Stimulated activated naive CD8-positive, alpha-beta T cell treated with anti-CD3 and anti-CD28 coated beads, Interleukin-15, Interleukin-2, amounts not matched to agents 100 U/mL and 50 U/mL, for 24 hours (primary cell): ENCODE data around the gene SEC22A.

ENCODE experiments used
- ATAC-seq: fragments of 150-1000 bp; cut with Tn5 transposase; one replicate; pipeline ENCODE4 v1.10.0; 2021
- DNase-seq: peaks from one replicate; pipeline ENCODE4 v3.0.0; 2021

SEC22A gene

DNA sequence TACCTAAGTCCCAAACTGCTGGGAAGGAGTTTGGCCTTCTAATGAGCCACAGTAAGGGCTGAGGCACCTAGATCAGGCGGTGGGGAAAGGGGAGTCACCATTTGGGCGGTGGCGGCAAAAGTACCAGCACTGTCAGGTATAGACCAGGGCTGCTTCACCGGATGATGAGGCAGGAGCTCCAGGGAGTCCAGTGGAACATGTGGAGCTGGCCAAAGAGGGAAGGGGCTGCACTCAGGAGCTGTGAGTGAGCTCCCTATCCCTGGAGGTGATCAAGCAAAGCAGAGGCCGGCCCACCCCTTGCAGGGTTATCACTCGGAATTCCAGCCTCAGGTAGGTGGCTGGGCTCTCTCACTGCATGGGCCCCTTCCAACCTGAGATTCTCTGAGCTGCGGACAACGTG lies 108.4 kb downstream of the SEC22A start:
- DNase-seq (no peak), ATAC-seq (no peak)

DNA sequence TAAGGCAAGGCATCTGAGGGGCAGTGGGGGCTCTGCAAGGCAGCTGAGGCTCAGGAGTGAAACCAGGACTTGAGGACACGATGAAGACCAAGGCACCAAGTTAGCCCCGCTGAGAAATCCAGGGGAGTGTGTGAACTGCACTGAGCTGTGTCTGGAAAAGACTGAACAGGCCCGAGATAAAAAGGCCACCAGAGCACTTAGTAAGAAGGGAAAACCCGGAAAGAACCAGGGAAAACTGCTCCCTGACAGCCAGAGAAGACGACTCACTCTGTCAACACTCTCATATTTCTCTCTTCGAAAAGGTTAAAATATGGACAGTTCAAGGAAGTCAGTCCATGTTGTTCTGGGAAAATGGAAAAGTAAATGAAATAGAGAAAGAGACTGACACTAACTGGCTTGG lies 109.0 kb downstream of the SEC22A start:
- DNase-seq (no peak), ATAC-seq (no peak)

DNA sequence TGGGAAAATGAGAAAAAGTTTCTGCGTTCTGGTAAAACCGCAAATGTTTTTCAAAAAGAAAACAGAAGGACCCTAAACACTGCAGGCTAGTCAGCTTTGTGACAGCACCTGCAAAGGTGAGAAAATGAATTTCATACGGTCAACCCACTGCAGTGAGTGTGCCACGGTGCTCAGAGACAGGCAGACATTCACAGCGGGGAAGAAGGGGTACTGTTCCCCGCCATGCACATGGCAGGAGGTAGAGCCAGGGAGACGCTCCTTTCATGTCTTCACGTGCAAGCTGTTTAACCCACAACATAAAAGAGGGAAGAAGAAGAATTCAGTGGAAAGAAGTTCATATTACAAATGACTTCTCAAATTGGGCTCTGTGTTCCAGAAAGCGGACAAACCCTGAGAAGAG lies 109.5 kb downstream of the SEC22A start:
- DNase-seq (no peak), ATAC-seq (no peak)

DNA sequence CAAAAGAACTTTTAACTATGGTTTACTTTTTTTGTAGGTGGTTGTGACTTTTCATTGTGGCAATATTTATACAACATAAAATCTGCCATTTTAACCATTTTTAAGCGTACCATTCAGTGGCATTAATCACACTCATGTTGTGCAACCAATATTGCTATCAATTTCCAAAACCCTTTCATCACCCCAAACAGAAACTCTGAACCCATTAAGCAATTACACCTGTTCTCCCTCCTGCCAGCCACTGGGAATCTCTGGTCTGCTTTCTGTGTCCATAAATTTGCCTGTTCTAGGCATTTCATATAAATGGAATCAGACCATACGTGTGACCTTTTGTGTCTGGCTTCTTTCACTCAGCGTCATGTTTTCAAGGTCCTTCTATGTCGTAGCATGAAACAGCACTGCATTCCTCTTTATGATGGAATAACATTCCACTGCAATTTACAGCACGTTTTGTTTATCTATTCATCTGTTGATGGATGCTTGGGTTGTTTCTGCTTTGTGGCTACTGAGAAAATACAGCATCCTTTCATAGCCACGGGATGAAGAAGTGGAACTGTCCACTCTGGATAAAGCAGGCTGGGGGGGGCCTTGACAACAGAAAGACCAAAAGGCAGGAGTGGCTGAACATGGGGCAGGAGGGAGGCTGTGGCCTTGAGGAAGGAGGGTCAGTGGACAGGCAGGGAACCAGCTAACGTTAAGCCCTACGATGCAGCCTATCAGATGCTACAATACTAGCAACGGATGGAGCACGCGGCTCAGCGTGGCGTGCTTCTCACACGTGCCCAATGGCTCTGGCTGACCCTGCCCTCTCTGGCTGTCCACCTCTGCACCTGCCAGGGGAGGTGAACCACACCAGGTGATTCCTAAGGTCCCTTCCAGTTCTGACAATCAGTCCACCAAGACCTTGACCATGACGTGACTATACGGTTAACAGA lies 110.9 kb downstream of the SEC22A start:
- ATAC-seq = no peak
- no peak for DNase-seq

DNA sequence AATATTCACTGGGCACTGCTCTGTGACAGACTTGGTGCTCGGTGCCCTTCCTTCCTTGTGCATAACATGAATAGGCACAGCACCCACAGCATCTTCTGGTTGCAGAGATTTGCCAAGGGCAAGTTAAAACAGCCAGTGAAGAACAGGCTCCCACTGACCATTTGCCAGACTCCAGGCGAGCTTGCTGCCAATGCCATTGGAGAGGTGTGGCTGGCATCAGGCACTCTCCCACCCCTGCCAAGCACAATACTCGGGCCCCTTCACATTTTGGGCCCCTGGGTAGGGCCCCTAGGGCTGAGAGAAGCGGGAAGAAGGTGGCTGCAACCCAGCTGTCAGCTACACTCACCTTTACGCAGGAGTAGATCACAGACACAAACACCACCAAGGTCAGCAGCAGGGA lies 112.1 kb downstream of the SEC22A start:
- no peak for ATAC-seq
- DNase-seq = no peak

DNA sequence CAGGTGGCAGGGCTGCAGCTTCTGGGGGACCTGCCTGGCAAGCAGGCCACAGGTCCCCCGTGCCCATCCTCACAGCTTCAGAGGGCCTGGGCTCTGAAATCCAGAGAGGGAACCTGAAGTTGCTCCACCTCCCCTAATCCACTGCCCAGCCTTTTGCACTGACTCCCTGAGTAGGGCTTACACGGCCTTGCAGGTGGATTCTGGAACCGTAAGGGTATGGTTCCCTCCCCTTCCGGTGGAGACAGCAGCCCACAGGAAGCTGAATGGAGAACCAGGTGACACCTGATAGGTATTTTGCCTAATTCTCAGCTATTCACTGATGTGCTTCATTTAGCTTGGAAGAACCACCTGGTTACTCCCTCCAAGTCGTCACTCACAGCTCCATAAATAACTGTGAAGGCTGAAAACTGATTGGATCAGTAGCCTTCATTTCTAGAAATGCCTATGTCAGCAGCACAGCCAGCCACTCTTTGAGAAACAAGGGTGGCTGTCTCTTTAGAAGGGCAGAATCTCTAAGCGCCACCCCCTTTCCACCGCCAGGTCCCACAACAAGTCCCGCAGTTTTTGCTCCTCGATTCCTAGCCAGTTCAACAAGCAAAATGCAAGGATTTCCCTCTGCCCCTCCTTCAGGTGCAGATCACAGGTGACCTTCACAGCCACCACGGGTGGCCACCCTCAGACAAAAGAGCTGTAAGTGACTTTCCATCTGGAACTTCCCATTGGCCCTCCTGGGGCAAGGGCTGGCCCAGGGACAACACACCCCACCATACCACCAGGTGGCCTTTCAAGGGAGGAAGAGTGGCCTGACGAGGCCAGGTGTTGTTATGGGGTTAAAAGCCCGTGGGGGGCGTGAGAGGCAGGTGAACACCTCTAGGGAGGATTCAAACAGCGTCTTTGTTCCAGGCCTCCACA lies 112.9 kb downstream of the SEC22A start:
- DNase-seq (no peak), ATAC-seq (no peak)

DNA sequence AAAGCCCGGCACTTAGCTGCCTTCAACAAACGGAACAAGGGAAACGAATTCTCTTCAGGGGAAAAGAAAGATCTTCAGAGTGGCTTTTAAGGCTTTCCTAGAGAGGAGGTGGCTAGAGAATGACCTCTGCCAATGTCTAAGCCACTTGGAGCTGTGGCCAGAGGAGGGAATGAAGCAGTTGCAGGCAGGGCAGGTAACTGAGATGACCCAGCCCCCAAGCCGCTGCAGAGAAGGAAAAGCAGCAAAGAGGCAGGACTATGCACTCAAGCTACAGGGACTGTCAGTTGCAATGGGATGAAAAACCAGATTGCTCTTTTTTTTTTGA lies 113.5 kb downstream of the SEC22A start:
- no peak for ATAC-seq
- DNase-seq = no peak

DNA sequence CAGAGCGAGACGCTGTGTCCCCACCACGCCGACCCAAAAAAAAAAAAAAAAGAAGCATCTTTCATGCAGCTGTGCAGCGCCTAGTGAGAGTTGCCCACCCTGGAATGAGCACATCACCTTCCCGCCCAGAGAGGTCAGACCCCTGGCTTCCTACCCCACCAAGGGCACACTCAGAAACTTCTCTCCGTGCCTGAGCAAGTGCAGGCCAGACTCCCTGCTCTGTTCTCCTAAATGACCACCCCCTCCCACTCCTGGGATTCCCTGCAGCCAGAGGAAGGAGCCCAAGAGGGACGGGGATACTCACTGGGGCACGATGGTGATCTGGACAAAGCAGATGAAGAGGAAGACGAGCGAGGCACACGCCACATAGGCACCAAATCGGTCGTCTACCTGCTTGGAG lies 116.0 kb downstream of the SEC22A start:
- DNase-seq (no peak), ATAC-seq (no peak)

DNA sequence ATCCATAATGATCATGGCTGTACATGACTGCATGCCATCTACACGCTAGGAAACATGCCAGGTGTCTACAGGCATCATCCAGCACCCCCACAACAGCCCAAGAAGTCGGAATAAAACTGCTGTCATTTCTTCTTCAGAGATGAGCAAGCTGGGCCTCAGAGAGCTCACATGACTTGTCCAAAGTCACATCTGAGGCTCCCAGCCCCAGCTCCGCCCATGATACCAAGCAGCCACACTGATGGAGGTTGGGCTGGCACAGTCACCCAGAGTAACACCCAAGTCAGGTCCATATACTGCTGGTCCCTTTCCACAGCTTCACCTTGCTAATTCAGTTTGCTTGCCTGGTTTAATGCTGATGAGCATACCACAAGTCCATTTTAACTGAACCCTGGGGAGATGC lies 116.6 kb downstream of the SEC22A start:
- DNase-seq (no peak), ATAC-seq (no peak)

DNA sequence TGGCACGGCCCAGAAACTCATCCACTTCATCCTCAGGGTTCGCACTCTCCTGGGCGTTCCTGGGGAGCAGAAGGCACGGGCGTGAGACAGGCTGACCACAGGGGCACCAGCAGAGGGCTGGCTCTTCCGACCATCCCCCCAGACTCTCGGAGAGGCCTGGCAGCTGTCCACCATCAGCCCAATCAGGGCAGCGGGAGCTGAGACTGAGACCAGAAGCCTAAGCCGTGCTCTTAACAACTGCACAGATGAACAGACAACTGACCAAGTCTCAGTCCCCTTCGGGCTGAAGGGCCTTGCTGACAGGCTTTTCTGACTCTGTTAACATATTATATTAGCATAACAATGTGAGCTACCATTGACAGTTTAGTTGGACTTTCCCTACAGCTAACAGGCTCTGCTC lies 118.0 kb downstream of the SEC22A start:
- DNase-seq = no peak
- no peak for ATAC-seq

DNA sequence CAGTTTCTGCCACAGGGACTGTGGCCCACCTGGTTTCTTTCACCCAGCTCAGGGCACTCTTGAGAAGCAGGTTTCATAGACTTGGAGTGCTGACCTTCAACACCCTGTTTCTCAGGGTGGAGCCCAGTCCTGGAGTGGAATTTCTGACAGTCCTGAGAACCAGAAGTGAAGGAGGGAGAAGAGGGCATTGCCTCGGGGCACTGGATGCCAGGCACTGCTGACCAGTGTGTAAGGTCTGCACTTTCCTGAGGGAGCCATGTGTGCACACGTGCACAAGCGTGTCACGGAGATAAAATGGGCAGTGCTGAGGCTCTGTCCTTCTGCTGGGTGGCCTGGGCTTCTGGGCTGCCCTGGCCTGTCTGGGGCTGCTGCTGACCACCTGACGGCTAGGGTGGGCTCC lies 118.5 kb downstream of the SEC22A start:
- no peak for ATAC-seq
- DNase-seq = no peak

DNA sequence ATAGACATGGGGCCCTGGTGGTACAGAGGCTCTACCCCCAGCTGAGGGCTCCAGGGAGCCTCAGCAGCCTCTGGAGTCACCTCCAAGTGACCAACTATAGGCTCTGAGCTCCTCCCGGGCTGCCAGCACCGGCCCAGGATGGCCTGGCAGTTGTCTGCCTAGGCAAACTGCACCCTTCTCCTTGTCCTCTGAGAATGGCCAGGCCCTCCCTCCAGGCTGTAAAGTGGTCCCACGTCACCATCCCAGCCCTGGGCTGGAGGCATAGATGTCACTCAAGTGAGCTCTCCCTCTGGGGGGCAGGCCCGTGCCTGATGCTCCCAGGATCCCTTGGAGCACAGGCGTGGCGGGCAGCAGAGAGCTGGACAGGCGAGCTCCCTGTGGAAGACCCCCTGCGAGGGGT lies 120.1 kb downstream of the SEC22A start:
- ATAC-seq = no peak
- DNase-seq = no peak

DNA sequence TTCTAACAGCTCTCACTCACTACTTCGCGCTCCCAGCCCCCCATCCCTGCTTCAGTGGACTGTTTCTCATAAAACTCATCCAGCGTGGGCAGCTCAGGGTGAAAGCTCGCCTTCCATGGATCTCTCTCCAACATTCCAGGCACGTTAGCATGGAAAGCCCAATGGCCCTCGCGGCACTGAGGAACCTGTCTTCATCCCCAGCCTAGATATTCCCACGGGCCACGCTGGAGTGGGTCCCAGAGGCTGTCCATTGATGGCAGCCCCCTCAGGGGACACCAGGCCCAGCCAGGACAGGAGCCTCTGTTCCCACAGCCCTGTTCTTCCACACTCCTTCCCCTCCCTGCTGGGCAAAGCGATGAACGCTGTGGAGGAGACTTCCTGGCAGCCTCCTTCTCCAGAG lies 121.1 kb downstream of the SEC22A start:
- ATAC-seq (no peak), DNase-seq (no peak)
